CD4-positive, alpha-beta T cell treated with Interleukin-17A for 4 hours (primary cell): ENCODE measurements around the gene ELFN1.

ENCODE experiments used
- DNase-seq: peaks from one replicate; pipeline ENCODE4 v3.0.0-alpha.2; 2020; ENCODE audit warnings: mixed read lengths

ELFN1 gene

GRCh38 chr7:1664711-1665548 lies 5.1 kb upstream of the ELFN1 start:
- peak; percentile 70 for DNase-seq

- peak; percentile 10 for DNase-seq
These were observed 4.3 kb upstream of the ELFN1 start for GRCh38 chr7:1665549-1666316.

GRCh38 chr7:1666317-1666822 lies 3.7 kb upstream of the ELFN1 start:
- DNase-seq: no peak

GRCh38 chr7:1666823-1667565 lies 3.1 kb upstream of the ELFN1 start:
- no peak for DNase-seq

GRCh38 chr7:1667566-1668395 lies 2.3 kb upstream of the ELFN1 start:
- no peak for DNase-seq

GRCh38 chr7:1668396-1669063 lies 1.5 kb upstream of the ELFN1 start:
- no peak for DNase-seq

GRCh38 chr7:1669064-1669951 lies 769 bp upstream of the ELFN1 start:
- DNase-seq: no peak

- DNase-seq: no peak
These were observed 967 bp downstream of the ELFN1 start for GRCh38 chr7:1670894-1671593.

GRCh38 chr7:1671594-1672451 lies 1.7 kb downstream of the ELFN1 start:
- no peak for DNase-seq

- no peak for DNase-seq
These were observed 2.9 kb downstream of the ELFN1 start for GRCh38 chr7:1672851-1673486.

- DNase-seq: no peak
These were observed 3.6 kb downstream of the ELFN1 start for GRCh38 chr7:1673581-1674118.

GRCh38 chr7:1674161-1675035 lies 4.3 kb downstream of the ELFN1 start:
- DNase-seq: no peak

GRCh38 chr7:1675036-1675671 lies 5.1 kb downstream of the ELFN1 start:
- no peak for DNase-seq

GRCh38 chr7:1675673-1676549 lies 5.8 kb downstream of the ELFN1 start:
- DNase-seq: no peak

GRCh38 chr7:1676550-1677078 lies 6.5 kb downstream of the ELFN1 start:
- DNase-seq: no peak
